IPS-15b (cell line): Measurements from ENCODE around the gene LSG1.
"Not testable (repeated sequence)": the region's sequence is repeated elsewhere in the genome, so short reads cannot be mapped to it uniquely, and the experiment has no call there.

Source experiments
- H3K27me3 ChIP-seq: one replicate; pipeline ENCODE4 v1.6.1; 2013; ENCODE audit warnings: low read length; ENCODE audit not compliant: control insufficient read depth, insufficient read depth
- H3K36me3 ChIP-seq: one replicate; pipeline ENCODE4 v1.6.1; 2013; ENCODE audit warnings: low read length; ENCODE audit not compliant: control insufficient read depth, insufficient read depth
- H3K4me1 ChIP-seq: one replicate; pipeline ENCODE4 v1.6.1; 2013; ENCODE audit warnings: mild to moderate bottlenecking, low read length; ENCODE audit not compliant: control insufficient read depth, insufficient read depth
- H3K4me3 ChIP-seq: one replicate; pipeline ENCODE4 v1.5.1; 2013; ENCODE audit warnings: low read depth, low read length
- H3K9ac ChIP-seq: one replicate; pipeline ENCODE4 v1.6.1; 2013; ENCODE audit warnings: low read depth, mild to moderate bottlenecking, low read length
- H3K9me3 ChIP-seq: one replicate; pipeline ENCODE4 v1.6.1; 2013; ENCODE audit warnings: mild to moderate bottlenecking, low read length; ENCODE audit not compliant: control insufficient read depth, insufficient read depth

LSG1 gene

DNA sequence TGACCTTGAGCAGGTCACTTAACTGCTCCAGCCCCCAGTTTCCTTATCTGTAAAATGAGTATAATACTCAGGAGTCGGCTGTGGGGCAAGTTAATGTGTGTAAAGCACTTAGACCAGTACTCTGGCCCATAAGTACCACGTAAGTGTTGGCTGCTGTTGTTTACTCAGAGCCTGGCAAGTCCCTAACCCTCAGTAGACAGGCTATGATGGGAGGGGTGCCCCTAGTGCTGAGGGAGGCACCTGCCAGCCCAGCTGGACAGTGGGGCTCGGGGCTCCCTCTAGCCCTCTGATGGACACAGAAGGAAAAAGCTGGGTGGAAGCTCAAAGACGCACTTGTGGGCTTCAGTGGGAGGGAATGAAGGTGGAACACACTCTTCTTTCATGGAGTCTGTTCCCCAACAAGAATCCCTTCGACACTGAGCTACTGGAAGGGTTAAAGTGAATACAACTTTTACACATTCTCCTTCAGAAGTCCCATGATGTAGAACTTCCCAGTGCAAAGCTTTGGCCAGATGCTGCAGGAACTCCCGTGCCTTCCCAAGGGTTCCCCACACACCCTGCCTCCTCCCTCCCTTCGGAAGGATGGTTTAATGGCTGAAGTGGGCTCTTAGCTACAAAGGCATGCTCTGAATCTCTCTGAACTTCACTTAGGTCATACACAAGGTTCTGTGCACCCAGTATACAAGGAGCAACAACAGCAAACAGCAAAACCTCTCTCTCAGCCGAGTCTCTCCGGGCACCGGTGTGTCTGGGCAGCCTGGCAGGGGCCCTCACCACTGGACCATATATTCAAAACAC, 64.2 kb downstream of the LSG1 start:
- no peaks in the 10 kb centered on the region for H3K9me3 ChIP-seq
- H3K36me3 ChIP-seq = no peaks in the 10 kb centered on the region
- H3K4me3 ChIP-seq = no peak overlapping the region
- H3K27me3 ChIP-seq = no peaks in the 10 kb centered on the region
- no peaks in the 10 kb centered on the region for H3K4me1 ChIP-seq
- H3K9ac ChIP-seq = no peak overlapping the region

DNA sequence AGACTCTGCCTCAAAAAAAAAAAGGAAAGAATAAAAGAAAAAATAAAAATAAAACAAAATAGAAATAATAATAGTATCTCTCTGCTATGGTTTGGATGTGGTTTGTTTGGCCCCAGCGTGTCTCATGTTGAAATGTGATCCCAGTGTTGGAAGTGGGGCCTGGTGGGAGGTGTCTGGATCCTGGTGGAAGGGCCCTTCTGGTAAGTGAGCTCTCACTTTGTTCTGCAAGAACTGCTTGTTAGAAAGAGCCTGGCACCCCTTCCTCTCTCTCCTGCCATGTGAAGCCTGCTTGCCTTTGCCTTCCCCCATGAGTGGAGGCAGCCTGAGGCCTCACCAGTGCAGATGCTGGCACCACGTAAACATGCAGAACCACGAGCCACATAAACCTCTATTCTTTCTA, 65.0 kb downstream of the LSG1 start:
- no peaks in the 10 kb centered on the region for H3K9me3 ChIP-seq
- no peak overlapping the region for H3K4me3 ChIP-seq
- H3K9ac ChIP-seq = no peak overlapping the region
- H3K27me3 ChIP-seq = no peaks in the 10 kb centered on the region
- H3K4me1 ChIP-seq = no peaks in the 10 kb centered on the region
- H3K36me3 ChIP-seq = no peaks in the 10 kb centered on the region

DNA sequence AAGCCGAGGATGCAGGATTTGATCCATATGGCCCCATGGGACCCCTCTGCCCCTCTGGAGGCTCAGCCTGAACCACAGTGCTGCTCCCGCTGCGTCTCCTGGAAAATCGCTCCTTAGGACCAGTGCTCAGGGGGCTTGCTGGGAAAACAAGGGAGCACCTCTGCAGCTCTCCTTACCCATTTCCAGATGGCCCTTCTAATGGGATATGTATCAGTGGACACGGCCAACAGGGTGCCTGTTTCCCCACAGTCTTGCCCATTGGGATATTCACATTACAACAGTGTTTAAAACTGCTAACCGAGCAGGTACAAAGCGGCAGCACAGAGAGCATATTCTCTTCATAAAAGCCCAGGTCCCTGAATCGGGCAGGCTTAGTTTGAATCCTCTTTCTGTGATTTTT, 65.8 kb downstream of the LSG1 start:
- no peaks in the 10 kb centered on the region for H3K9me3 ChIP-seq
- H3K4me1 ChIP-seq = no peaks in the 10 kb centered on the region
- H3K9ac ChIP-seq = no peak overlapping the region
- no peaks in the 10 kb centered on the region for H3K36me3 ChIP-seq
- H3K27me3 ChIP-seq = no peaks in the 10 kb centered on the region
- H3K4me3 ChIP-seq = no peak overlapping the region

DNA sequence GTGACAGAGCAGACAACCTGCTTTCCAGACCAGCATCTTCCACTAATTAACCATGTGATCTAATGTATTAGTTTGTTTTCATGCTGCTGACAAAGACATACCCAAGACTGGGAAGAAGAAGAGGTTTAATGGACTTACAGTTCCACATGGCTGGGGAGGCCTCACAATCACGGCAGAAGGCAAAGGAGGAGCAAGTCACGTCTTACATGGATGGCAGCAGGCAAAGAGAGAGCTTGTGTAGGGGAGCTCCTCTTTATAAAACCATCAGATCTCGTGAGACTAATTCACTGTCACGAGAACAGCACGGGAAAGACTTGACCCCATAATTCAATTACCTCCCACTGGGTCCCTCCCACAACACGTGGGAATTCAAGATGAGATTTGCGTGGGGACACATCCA, 66.7 kb downstream of the LSG1 start:
- H3K27me3 ChIP-seq, H3K4me1 ChIP-seq, H3K9ac ChIP-seq, H3K4me3 ChIP-seq, H3K36me3 ChIP-seq, H3K9me3 ChIP-seq: not testable (repeated sequence)

DNA sequence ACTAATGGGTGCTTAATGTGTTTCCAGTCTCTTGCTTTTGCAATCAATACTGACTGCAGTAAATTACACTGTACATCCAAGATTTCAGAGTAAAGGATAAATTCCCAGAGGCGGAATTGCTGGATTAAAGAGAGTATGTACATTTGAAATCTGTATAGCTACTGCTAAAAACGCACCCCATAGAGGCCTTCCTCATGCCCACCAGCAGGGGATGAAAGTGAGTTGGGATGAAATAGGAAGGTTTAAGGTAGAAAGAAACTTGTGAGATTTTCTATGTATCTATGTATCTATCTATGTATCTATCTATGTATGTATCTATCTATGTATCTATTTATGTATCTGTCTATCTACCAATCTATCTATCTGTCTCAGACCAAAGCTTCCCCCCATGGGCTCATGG, 67.2 kb downstream of the LSG1 start:
- H3K9ac ChIP-seq = no peak overlapping the region
- no peak overlapping the region for H3K4me3 ChIP-seq
- H3K9me3 ChIP-seq = no peaks in the 10 kb centered on the region
- no peaks in the 10 kb centered on the region for H3K36me3 ChIP-seq
- no peaks in the 10 kb centered on the region for H3K4me1 ChIP-seq
- H3K27me3 ChIP-seq = no peaks in the 10 kb centered on the region

DNA sequence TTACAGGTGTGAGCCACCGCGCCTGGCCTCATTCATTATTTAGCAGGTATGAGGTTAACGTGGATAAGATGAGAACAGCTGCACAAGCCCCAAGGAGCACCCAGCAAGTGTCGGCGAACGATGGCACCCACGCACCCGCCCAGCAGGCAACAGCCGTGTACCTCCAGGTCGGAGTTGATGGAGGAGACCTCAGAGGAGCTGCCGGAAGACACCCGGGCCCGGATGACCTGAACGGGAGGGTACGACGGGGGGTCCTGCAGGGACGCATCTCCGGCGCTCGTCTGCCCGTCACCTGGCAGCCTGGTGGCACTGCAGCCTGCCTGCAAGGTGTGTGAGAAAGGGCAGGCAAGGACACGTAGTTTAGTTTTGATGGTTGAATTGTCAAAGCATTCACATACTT, 67.9 kb downstream of the LSG1 start:
- H3K9ac ChIP-seq = no peak overlapping the region

GRCh38 chr3:194602669-194603171, 69.3 kb downstream of the LSG1 start:
- Histone ChIP-seq H3K9ac (no peak overlapping the region), H3K4me1 (no peaks in the 10 kb centered on the region)

More for the DNA sequence above, 67.9 kb downstream of the LSG1 start:
- no peaks in the 10 kb centered on the region for H3K9me3 ChIP-seq
- H3K36me3 ChIP-seq = no peaks in the 10 kb centered on the region
- no peak overlapping the region for H3K4me3 ChIP-seq
- H3K4me1 ChIP-seq = no peaks in the 10 kb centered on the region
- no peaks in the 10 kb centered on the region for H3K27me3 ChIP-seq

DNA sequence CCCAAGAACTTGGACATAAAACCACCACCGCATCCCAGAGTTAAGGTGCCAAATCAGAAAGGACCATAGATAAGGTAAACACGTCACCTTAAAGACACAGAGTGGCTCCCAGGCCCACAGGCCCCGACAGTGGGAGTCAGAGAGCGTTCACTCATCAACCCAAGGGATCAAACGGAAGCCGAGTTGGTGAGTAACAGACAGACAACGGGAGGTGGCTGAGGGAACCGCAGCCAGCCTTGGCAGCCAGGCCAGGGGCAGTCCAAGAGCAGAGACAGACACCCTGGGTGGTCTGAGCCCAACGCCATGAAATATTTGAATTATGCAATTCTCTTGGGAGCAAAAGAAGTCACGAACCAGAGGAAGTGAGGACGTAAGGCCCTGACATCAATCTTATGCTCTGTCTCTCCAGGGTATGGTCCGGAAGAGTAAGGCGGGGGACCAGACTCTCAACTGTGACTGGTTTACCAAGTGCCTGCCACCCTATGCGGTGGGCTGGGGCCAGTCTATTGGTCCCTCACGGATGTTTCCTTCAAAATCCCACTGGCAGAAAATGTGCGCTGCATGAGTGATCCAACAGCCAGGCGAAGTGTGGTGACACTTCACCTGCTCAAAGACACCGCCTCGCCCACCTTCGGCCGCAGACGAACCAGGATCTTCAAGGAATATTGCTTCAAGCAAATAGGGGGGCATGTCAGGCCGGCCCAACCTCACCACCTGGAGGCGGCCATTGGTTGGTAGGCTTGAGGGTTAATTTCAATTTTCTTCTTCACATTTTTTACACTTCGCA, 73.0 kb downstream of the LSG1 start:
- Histone ChIP-seq H3K9ac (no peak overlapping the region), H3K36me3 (no peaks in the 10 kb centered on the region), H3K9me3 (no peaks in the 10 kb centered on the region), H3K27me3 (no peaks in the 10 kb centered on the region), H3K4me1 (no peaks in the 10 kb centered on the region), H3K4me3 (no peak overlapping the region)

More at GRCh38 chr3:194602669-194603171, 69.3 kb downstream of the LSG1 start:
- H3K27me3 ChIP-seq = no peaks in the 10 kb centered on the region
- no peak overlapping the region for H3K4me3 ChIP-seq
- no peaks in the 10 kb centered on the region for H3K9me3 ChIP-seq
- no peaks in the 10 kb centered on the region for H3K36me3 ChIP-seq

- no peak overlapping the region for H3K9ac ChIP-seq
- H3K36me3 ChIP-seq = no peaks in the 10 kb centered on the region
- no peaks in the 10 kb centered on the region for H3K4me1 ChIP-seq
- H3K4me3 ChIP-seq = no peak overlapping the region
- H3K9me3 ChIP-seq = no peaks in the 10 kb centered on the region
- no peaks in the 10 kb centered on the region for H3K27me3 ChIP-seq
Observed at GRCh38 chr3:194596906-194597305, 75.1 kb downstream of the LSG1 start.

GRCh38 chr3:194592798-194593752, 78.9 kb downstream of the LSG1 start:
- H3K4me3 ChIP-seq = no peak overlapping the region
- H3K9me3 ChIP-seq = no peaks in the 10 kb centered on the region
- H3K4me1 ChIP-seq = no peaks in the 10 kb centered on the region
- no peak overlapping the region for H3K9ac ChIP-seq
- no peaks in the 10 kb centered on the region for H3K36me3 ChIP-seq
- H3K27me3 ChIP-seq = no peaks in the 10 kb centered on the region
